HG03378 (cell line): ENCODE results near the gene PAX6.

Experiments
- ATAC-seq: cut with Tn5 transposase; IDR thresholded peaks from one replicate; pipeline ENCODE4 v1.9.1; 2021; ENCODE audit warnings: mild to moderate bottlenecking, moderate library complexity; ENCODE audit not compliant: unreplicated experiment

Gene PAX6

DNA sequence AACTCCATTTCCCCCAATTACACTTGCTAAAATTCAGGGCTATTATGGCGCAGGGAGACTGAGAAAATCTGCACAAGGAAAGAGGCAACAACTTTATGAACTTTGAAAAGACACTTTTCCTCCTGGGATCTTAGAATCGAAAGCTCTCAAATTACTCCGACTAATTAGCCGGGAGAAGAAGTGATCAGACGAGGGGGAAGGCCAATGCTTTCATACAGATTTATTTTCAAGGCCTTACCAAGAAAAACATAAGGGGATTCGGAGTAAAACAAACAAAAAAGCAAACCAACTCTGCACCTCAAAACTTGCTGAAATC, 1.6 kb downstream of the PAX6 start:
- no peak for ATAC-seq

DNA sequence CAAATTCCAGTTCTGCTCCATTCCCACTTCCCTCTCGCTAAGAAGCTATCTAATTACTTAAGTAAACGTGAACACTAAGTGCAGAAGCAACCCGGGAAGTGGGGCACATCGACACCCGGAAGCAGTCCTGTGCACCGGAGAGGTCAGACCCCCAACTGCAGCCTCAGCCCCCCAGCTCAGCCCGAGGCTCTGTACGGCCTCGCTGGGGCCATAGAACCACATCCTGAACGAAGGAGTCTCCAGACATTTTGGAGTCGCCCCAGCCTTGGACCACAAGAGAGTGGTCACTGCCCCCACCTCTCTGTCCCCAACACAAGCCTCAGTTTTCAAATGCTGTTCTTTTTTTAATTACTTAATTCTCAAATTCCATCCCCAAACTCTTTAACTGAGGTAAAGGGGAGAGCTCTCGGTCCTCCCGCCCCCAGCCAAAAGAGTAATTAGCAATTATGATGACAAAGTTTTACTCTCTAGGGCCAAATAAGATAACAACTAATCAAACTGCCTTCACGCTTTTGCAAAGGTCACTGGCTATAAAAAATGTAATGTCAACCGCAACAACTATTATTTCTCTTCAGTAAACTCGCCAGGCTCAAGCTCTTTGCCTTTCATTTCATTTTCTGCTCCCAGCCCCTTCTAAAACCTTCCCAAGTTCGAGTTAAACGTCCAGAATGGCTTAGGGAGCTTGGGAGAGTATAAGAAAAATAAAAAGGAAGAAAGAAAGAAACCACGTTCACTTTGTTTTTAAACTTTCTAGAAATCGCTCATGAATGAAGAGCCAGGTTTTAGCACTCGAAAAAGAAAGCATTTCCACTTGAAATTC, 2.2 kb downstream of the PAX6 start:
- no peak for ATAC-seq

DNA sequence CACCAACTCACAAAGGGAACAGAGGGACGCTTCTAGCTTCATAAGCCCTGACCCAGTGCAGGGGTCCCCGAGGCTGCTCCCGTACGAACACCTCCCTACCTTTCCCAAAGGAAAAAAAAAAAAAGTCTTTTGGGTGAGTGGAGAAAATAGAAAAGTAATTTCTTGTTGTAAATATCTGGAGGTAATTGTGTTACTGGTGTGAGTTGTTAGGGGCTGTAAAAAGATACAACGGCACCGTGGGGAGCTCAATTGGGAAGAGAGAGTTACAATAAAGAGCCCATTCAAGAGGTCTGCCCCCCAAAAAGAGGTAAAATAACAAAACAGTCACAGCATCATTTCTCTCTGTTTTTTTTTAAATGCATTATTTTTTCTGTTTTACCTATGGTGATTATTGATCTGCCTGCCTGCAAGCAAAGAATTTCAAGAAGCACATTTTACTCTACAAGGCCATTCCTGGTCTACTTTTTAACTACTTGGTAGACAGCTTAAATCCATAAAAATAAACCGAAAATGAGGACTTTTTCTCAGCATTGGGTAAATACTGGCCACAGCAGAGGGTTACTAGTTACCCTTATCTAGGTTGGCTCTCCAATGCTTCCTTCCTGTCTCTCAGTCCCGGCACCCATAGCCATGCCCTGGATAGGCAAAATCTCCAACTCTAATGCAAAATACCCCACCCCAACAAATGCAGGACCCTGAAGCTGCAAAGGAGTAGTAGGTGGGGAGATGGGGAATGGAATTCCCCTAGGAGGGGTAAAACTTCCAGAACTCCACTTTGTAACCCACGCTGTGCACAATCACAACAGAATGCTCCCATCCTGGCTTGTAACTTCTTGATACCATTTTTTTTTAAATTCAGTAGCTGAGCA, 3.1 kb downstream of the PAX6 start:
- ATAC-seq, result no peak

DNA sequence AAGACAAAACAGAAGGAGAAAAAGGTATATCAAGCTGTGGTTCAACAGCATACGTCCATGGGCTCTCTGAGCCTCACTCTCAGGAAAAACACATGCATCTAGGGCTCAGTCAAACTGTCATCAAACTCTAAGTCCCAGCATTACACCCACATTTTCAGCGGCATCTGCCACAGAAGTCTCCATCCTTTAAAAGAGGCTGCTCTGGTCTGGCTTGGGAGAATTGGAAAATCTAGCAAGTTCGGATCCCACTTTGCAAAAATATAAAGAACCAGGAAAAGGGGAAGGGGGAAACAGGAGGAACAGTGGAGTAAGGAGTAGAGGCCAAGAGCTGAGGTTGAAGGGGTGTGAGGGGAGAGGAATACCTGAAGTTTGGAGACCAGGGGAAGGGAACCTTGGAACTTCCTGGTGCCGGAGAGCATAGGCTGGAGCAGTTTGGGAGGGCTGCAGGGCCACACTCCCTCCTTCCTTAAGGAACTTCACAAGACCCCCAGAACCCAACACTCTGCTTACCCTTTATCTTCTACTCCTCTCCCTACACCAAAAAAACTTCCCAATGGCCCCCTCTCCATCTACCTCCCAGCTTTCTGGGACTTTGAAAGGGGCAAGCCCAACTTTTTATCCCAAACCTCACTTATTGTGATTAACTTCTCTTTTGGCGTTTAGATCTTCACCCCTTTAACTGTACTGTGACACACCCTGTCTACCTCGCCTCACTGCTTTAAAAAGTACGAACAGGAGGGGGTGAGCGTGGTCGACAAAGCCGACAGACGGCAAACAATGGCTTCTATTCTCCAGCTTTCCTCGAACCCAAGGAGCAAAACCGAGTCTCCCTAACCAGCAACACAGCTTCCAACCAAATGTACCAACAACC, 4.0 kb downstream of the PAX6 start:
- no peak for ATAC-seq

DNA sequence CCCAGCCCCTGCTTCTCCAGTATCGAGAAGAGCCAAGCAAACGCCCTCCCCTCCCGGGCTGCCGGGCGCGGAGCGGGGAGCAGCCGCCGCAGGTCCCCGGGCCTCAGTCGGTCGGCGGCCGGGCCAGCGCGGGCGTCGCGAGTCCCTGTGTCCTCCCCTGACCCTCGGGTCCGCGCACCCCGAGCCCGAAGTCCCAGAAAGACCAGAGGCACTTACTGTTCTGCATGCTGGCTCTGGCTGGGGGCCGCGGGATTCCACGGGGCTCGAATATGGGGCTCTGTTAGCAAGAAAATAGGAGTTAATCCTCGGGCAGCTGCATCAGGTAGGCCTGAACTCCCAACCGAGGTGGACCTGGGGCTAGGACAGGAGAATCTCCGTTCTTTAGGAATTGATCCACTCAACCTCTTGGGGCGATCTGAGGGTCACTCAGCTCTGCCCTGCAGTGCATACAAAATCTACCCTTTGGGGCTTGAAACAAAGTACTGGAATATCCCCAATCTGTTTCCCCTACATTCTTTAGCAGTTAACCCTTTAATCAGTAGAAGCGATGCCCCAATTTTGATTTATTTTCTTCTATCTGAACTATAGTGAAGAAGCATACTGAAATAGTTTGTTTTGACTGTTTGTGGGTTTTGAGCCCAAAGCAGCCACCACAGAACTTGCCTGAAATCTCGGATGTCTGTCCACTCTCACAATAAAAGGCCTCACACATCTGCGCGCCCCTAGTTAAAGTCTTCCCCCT, 4.8 kb downstream of the PAX6 start:
- no peak for ATAC-seq

DNA sequence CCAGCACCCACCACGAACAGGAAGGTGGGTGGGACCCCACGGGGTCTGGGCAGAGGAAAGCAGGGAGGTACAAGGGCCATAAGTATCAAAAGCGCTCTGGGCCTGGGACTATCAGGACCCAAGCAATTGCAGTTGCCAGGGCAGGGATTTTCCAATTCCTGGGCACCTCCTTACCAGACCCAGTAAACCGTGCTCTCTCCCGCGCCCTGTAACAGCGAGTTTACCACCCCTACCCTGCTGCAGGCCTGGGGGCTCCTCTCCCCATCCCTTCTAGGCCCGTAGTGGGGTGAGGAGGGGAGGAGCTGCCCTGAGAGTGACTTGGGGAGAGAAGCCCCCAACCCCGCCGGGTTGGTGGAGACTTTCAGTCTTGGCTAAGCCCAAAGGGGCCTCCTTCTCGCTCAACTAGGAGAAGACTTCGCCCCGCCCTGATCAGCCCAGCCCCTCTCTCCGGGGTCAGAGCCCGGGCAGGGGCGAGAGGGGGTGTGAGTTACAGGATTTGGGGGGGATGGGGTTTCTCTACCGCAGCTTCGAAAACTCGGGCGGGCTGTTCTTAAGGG, 5.4 kb downstream of the PAX6 start:
- ATAC-seq, result no peak

DNA sequence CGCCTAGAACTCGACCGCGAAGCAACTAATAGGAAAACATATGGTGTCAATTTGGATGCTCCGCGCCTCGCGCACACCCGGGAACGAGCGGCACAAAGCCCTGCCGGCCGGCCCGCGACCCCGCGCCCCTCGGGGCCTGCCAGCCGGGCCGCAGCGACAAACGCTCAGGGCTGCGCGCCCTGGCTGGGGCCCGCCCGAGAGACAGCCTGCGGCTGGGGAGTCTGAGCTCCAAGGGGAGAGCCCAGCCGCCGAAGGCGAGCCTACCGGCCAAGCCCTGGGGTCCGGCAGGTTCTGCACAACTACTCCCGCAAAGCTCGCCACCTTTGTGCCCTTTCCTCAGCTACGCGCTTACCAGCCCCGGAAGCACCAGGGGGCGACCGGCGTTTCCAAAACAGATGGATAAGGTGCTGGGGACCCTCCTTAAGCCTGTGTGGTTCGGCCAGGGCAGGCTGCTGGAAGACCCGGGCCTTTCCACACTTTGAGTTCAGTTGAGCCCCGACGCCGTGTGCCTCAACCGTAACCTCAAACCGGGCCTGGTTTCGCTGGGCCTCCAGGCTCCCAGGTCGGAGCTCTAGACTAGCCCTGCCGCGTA, 6.0 kb downstream of the PAX6 start:
- ATAC-seq, result no peak

DNA sequence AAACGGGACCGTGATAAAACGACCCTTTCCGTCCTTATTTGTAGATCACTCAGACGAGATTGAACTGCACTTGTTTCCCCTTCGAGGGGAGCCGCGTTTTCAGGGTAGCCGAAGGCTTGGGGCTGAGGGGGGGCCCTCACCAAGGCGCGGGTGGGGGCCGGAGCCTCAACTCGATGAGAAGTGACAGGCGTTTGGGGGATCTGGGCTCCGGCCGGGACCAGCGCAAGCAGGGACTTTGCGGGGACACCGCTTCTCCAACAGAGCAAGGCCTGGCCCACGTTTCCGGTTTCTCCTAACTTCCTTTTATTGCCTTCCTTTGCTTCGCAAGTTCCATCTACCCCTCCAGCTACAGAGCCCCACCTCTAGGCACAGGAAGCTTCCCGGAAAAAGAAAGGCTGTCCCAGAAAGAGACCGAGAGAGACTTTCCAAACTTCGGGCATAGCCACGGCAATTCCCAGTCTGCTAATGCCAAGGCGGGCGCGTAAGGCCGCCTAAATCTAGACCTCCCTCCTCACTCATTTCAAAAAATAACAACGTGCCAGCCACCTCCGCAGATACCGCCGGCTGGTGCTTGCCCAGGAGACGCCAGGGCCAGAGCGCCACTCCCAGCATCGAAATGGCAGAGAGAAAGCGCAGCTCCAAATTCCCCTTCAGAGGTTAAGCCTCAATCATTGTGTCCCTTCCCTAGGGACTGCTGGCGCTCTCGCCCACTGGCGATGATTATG, 6.6 kb downstream of the PAX6 start:
- no peak for ATAC-seq

DNA sequence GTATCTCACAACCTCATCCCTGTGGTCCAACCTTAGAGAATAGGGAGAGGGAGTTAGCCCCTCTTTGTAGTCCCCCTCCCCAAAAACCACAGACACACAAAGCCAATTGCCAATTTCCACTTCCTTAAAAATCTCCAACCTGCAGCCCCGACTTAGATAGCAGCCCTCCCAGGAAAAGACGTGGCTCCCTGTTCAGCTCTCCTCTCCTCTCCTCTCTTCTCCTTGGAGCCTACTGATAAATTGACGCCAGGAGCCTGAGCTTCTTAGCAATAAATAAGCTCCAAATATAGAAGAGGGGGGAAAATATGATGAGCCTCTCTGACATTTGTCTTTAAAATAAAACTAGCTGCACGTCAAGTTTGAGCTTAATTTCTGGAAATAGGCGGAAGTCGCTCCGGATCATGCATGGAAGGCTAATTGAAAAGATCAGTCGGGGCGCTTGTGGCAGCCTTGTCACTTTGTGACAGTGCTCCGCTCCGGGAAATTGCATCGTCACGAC, 7.3 kb downstream of the PAX6 start:
- ATAC-seq, result no peak

DNA sequence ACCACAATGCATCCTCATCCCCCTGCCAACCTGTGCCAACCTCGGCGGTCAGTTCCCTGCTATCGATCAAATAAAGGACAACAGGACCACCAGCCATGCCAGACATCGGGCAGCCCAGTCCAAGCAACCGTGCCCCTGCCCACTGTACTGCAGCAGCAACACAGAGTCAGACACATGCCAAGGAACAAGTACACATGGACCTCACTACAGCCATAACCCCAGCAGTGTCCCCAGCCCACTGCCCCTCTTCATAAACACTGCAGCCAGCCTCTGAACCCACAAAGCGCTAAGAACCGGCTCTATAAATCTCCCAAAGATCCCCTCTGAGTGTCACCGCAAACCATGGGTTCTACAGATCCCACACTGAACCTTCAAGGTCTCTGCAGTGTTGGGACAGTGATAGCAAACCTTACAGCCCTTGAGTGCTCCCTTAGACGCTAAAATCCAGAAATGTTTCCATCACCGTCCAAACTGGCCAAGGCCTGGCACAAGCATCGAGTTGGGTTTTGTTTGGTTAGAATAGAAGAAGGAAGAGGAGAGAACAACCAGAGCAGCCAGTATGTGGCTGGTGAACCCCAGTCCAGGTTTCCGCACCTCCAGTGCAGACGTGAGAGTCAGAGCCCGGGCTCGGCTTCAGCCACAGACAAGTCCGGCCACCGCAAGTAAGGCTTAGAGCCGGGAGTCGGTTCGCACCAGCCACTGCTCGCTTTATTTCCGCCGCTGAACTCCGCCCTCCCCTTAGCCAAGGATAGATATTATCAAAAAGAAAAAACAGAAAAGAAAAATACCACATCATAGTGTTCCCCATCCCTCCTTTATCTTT, 7.9 kb downstream of the PAX6 start:
- no peak for ATAC-seq

DNA sequence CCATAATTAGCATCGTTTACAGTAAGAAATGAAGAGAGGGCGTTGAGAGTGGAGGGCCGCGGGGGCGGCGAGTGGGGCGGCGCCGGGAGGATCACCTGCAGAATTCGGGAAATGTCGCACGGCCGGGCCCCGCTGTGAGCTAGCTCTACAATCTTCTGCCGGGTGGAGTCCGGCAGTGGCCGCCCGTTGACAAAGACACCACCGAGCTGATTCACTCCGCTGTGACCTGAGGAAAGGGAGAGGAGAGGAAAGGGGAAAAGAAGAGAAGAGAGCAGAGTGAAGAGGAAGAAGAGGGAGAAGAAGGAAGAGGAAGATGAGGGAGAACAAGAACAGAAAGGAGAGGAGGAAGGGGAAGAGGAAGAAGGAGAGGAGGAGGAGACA, 8.5 kb downstream of the PAX6 start:
- ATAC-seq, result no peak

DNA sequence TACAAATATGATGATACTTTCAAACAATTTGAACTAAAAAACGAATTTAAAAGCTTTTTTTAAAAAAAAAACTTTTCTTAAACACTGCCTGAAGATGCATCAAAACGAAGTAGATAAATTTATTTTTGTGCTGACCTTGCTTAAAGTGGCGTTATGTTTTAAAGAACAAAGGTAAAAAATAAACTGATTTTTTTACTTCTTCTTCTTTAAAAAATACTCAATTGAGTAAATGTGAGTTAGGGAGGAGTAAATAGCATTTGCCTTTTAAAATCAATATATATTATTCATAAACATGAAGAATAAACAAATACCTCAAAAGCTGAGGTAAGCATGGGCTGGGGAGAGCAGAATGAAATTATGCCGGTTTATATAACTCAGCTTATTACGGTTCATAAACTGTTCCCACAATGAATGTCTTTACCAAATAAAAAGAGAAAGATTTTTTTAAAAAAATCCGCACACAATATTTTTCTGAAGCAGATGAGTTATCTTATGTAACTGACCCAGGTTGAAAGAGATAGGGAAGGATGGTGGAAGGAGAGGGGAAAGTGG, 9.0 kb downstream of the PAX6 start:
- no peak for ATAC-seq

DNA sequence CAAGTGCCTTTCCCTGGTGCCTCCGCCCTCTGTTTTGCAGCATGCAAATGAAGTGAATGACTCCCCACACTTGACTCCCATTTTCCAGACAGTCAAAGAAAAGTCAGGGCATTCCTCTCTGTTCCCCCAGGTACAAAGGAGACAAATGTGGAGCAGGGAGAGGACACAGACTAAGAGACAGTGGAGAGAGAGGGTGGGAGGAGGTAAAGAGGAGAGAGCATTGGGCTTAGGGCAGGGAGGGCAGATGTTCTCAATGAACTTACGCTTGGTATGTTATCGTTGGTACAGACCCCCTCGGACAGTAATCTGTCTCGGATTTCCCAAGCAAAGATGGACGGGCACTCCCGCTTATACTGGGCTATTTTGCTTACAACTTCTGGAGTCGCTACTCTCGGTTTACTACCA, 9.8 kb downstream of the PAX6 start:
- ATAC-seq, result no peak

DNA sequence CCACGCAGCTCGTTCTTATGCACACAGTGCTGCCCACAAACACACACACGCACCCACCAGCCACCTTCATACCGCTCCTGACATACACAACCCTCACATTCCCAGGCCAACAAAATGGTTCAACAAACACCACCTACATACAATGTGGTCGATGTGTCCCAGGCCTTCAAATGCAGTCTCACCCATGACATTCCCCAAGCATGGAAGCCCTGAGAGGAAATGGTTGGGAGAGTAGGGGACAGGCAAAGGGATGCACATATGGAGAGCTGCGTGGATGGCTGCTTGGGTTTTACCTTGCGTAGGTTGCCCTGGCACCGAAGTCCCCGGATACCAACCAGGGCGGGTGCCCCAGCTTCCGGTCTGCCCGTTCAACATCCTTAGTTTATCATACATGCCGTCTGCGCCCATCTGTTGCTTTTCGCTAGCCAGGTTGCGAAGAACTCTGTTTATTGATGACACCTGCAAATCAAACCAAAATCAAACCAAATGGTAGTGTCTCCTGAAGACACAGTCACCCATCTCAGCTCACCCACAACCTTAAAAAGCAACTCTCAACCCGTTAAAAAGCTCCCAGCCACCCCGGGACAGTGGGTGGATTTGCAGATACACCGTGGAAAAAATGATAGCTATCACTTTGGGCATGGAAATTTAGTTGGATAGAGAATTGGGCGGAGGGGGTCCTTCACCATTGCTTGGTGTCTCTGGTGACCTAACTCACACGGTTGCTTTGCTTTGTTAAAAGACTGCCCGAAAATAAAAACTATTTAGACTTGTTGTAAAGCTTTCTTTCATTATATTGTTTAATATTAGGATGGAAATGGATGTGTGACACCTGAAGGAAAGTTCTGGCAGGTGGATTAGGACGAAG, 10.5 kb downstream of the PAX6 start:
- no peak for ATAC-seq

DNA sequence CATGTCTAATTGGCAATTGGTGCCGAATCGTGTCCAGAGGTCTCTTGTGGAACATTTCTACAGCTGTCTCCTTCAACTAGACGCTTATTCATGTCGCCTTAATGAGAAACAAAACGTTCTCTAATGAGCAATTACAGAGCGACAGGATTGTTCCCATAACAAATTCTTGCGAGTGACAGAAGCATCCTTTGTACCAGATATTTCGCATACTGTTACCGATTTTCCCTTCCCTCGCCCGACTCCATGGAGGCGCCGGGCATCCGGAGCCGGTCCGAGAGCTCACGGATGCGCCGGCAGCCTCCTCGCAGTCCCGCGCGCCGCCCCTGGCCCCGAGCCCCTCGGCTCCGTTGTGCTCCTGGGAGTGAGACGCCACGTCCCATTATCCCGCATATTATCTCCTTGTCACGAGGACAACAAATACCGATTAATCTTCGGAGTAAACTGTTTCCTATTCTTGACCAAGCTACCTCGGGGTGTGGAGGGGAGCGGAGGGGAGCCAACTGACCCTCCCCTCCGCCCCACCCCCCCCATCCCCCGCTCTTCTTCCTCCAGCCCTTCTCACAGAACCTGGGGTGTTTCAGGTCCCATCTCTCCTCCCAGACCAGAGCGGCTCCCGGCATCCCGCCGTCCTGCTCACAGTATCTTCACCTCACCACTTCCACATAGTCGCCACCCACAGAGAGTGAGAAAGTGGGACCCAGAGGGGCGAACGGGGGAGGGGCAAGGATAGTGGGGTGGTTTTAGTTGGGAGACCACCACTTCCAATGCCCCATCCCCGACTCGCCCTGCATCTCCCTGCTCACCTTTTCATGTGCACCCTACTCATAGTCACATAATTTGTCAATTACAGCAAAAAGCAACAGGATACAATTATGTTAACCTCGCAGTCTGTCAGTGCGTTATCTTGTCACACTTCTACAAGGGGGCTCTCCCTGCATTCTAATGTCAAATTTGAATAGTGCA, 11.4 kb downstream of the PAX6 start:
- no peak for ATAC-seq
